ENCODE data around the gene DNAL1. TPM values are rescaled to one million over a fixed set of nuclear protein-coding genes. Genes with fewer than 3 reads are reported as not detected.

Gene DNAL1
- total and polyA plus RNA-seq, 10 of the 15 experiments (the other 5 are each of a cell fraction or from before 2014, with no cell fraction given): 2.4 to 18.2 (median 7.4) TPM

GRCh38 chr14:73599499-73599898, 45.3 kb upstream of the DNAL1 start:
- CTCF ChIA-PET: interaction anchor here (1.3 kb wide), 1 partner anchor 29 kb away, joined by 4 read pairs; no protein-coding TSS in a partner anchor
- intact Hi-C loops (cut with micrococcal nuclease; ENCODE audit: unreplicated experiment) (no loop called here), in situ Hi-C loops (cut with MboI) (no loop called here)
- DNase-seq (ENCODE audit: low read depth, low spot score) (no peak), ATAC-seq (no peak), FAIRE-seq (no peak)
- H3K27me3 ChIP-seq (replicated peaks in 1 of 2; ENCODE audit: control insufficient read depth in 2 of 2, insufficient read depth in 2 of 2, low read length in 1 of 2): no peaks in the 10 kb centered on the region
- no peak overlapping the region for H3K4me2 ChIP-seq (ENCODE audit: control insufficient read depth, insufficient read depth)
- no peaks in the 10 kb centered on the region for H3K4me1 ChIP-seq (ENCODE audit: control insufficient read depth, insufficient read depth, low read length)
- H2AFZ ChIP-seq (ENCODE audit: control insufficient read depth, low read depth, low read length): no peak overlapping the region
- H3K79me2 ChIP-seq (ENCODE audit: control insufficient read depth, insufficient read depth, low read length): no peaks in the 10 kb centered on the region
- no peaks in the 10 kb centered on the region for H4K20me1 ChIP-seq (ENCODE audit: control insufficient read depth, insufficient read depth)
- SMC1A ChIA-PET (ENCODE audit: uncharacterized antibody, unreplicated experiment): interaction anchor here (0.7 to 2.1 kb wide), 4 partner anchors 27 to 91 kb away, joined by 3 to 8 read pairs (median 3); no protein-coding TSS in a partner anchor
- no peak overlapping the region for H3K9ac ChIP-seq (ENCODE audit: control insufficient read depth, insufficient read depth, low read length)
- no peaks in the 10 kb centered on the region for H3K36me3 ChIP-seq (ENCODE audit: control insufficient read depth in 2 of 2, insufficient read depth in 2 of 2, low read length in 1 of 2)
- BruUV-seq (replicated peaks): no TSS peak
- no peaks in the 10 kb centered on the region for H3K9me3 ChIP-seq (replicated peaks; ENCODE audit: control insufficient read depth, insufficient read depth, low read length)
- no peak for TF ChIP-seq NKRF (conservative IDR thresholded peaks at IDR 0.05)
- no peak for TF ChIP-seq PBX3 (IDR thresholded peaks at IDR 0.05; ENCODE audit: insufficient replicate concordance, low read depth, low read length)
- TF ChIP-seq SRF (IDR thresholded peaks at IDR 0.05; ENCODE audit: low read depth in 2 of 2, low read length in 2 of 2): no peak
- TF ChIP-seq NR2C2 (IDR thresholded peaks at IDR 0.05; ENCODE audit: borderline replicate concordance, control insufficient read depth, insufficient read length, low read depth): no peak
- no peak for TF ChIP-seq POLR2AphosphoS2 (IDR thresholded peaks at IDR 0.05; ENCODE audit: low read depth, low read length)
- no peak for TF ChIP-seq ZNF274 (IDR thresholded peaks at IDR 0.05; ENCODE audit: insufficient read depth, insufficient read length)
- H3K4me3 ChIP-seq: no peak overlapping the region
- RAD21 ChIA-PET (ENCODE audit: unreplicated experiment): interaction anchor here (0.6 kb wide), 1 partner anchor 30 kb away, joined by 3 read pairs; no protein-coding TSS in a partner anchor
- POLR2A ChIA-PET: no interaction called here
- no peak overlapping the region for H3K27ac ChIP-seq (ENCODE audit: control insufficient read depth, insufficient read depth)

Data from GM12878 (cell line).